NOMO-1 (cell line): ENCODE data around the gene RDH11.

Experiments used
- DNase-seq, 2 experiments: peaks; one replicate each; lab custom pipeline; 2025; ENCODE audit not compliant: unreplicated experiment in 2 of 2; lab: John Stamatoyannopoulos, UW

Gene RDH11

DNA sequence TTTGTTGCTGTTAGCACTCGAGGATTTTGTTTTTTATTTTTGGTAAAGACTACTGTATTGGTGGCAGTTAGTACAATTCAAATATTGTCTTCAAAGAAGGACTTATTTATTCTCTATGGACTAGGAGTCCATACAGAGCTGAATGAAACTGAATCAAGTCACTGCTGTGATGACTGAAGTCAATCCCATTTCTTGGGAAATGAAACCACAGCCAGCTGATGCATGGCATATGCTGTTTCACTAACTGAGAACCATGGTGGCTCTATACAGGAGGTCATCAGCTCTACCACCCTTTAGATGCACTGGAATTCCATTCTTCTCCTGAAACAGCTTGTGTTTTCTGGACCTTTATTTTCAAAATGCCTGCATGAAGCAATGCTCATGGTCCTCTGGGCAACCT lies 43.4 kb downstream of the RDH11 start:
- DNase-seq: no peak

DNA sequence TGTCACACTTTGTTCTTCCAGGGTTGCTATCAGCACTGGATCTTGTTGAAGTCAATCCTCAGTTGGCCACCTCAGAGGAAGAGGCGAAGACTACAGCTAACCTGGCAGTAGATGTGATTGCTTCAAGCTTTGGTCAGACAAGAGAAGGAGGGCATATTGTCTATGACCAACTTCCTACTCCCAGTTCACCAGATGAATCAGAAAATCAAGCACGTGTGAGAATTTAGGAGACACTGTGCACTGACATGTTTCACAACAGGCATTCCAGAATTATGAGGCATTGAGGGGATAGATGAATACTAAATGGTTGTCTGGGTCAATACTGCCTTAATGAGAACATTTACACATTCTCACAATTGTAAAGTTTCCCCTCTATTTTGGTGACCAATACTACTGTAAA lies 44.9 kb downstream of the RDH11 start:
- no peak for DNase-seq

DNA sequence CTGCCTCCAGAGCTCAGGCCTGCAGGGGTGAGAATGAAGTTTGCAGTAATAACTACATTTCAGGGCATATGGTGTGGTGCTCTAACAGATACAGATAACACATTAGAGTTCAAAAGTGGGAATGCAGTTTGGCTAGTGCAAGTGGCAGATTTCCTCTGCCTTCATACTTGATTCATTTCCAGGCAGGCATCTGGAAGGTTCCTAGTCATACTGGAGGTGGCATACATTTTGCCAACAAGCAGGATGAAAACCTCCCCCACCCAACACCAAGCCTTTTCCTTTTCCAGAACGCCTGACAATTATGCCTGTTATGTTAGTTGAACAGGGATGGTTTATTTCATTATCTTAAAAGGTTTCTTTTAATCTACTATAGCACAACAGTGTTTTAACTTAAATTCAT lies 45.4 kb downstream of the RDH11 start:
- no peak for DNase-seq

DNA sequence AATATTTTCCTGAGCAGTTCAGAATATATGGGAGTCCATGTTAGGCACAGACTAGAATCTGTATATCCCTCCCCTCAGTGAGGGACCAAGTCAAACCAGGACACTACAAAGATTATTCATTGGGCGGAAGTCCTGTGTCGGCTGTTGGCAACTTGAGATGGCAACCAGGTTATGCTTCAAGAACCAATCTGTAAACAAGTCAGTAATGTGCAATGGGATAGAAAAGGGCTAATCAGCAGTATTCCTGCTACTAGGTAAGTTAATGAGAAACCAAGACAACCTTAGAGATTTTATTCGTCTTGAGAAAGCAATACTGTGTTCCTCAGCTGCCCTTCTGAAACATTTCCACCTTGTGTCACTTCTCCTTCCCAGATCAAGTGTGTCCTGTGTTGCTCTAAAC lies 49.4 kb downstream of the RDH11 start:
- DNase-seq: no peak

DNA sequence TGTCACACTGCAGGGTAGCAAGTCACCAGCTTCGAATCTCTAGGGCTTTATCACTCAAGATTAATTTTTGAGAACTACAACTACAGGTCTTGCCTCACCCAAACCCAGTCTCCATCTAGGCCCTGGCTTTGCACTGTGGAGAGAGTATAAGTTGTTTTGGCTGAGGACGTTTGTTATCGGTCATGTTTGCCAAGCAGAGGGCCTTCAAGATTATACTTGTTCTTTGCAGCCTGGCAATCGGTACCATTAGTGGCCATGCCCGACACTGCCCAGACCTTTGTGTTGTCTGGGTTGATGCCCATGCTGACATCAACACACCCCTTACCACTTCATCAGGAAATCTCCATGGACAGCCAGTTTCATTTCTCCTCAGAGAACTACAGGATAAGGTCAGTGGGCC lies 50.1 kb downstream of the RDH11 start:
- DNase-seq: no peak

DNA sequence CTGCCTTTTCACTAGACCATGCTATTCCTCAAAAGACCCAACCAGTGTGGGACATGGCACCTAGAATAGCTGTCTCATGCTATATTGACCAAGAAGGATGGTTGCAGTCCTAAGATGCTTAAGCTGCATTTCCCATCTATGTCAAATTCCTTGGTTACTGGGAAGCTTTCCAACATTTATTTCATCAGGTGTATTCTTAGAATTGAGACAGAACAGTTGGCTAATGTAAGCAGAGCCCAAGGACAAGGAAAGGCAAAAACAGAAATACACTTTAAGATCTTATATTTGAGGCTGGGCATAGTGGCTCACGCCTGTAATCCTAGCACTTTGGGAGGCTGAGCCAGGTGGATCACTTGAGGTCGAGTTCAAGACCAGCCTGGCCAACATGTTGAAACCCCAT lies 51.1 kb downstream of the RDH11 start:
- no peak for DNase-seq

DNA sequence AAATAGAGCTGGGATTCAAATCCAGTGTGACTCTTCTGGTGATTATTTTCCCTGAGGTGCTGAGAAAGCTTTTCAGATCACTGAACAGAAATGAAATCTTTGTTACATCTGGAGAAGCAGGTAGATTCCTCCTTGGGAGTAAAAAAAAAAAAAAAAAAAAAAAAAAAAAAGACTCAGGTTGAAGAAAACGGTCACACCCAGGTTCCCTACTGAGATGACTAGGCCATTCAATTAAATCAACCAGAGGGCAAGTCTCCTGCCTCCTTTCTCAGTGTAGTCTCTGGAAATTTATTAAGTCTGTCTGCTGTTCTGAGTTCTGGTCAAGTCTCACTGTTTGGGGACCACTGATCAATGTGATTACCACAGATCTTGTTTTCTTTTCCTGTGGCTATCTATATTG lies 51.9 kb downstream of the RDH11 start:
- DNase-seq: no peak

DNA sequence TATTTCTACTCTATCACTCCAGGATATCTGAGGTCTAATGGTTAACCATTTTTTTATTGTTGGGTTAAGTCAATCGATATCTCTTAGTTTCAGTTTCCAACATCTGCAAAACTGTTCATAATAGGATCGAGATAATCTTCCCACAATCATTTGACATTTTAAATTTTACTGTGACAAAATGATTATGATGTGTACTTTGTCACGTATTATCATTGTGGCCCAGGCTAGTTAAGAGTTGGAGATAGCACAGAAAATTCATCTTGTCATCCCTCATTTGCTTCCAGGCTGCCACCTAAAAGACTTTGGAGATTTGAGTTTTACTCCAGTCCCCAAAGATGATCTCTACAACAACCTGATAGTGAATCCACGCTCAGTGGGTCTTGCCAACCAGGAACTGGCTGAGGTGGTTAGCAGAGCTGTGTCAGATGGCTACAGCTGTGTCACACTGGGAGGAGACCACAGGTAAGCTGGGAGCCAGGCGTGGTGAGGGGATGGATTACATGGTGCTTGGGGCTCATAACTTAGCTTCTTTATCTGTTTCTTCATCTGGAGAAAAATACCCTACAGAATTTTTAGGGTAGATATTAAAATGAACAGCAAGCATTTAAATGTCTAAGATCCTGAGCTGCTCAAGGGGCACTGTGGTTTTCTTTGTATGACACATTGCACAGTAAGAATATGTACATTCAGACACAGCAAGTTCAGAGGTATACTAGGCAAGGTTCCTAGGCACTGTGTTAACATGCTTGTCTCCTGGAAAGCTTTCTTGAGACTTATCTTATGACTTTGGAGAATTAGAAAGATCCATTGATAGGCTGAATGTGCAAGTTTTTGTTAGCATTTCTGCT lies 53.4 kb downstream of the RDH11 start:
- no peak for DNase-seq

DNA sequence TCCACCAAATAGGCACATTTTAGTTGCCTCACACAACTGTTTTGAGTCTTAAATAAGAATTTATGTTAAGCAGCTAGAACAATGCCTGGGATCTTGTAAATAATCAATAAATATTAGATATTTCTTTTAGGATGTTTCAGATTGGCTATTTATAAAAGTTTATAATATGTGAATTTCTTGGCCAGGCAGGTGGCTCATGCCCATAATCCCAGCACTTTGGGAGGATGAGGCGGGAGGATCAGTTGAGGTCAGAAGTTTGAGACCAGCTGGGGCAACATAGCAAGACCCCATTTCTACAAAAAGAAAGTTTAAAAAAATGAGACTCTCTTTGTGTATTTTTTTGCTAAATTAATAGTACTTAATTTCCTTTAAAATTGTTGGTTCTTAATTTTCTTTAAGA lies 54.1 kb downstream of the RDH11 start:
- no peak for DNase-seq

DNA sequence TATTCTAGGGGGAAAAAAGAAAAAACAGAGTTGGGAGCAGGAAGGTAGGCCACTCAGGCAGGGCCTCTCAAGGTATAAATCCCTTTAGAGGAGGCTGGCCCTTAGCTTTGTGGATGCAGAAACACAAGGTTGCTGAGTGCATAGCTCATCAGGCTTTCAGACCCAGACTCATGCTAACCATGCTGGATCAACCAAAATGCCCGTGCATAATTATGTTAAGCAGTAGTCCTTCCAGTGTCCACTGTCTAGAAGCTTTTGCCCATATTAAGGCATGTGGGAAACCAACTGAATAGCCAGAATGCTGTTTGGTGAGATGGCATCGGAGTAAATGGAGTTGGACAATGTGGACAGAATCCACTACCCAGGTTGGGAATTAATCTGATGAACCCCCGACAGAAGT lies 56.9 kb downstream of the RDH11 start:
- no peak for DNase-seq

DNA sequence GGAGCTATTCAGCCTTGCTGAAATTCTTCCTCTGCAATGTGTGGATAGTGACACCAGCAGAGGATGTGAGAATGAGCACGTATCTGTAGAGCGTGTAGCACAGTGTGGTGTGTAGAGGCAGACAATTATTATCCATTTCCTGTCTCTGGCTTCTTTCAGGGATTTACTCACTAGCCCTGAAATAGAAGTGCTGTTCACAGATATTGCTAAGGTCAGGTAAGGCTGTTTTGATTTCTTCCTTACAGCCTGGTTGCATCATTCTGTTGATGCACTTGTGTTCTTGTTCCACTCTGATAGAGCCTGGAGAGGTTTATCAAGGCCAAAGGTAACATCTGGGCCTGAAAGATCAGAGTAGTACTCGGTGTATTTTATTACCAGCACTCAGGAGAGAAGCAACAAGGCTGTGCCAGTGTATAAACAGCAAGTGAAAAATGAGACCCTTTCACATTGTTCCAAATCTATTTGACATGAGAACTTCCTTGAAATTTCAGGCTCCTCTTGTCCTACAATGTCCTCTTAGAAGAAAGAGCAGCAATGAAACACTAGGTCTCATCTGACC lies 59.1 kb downstream of the RDH11 start:
- DNase-seq: no peak

DNA sequence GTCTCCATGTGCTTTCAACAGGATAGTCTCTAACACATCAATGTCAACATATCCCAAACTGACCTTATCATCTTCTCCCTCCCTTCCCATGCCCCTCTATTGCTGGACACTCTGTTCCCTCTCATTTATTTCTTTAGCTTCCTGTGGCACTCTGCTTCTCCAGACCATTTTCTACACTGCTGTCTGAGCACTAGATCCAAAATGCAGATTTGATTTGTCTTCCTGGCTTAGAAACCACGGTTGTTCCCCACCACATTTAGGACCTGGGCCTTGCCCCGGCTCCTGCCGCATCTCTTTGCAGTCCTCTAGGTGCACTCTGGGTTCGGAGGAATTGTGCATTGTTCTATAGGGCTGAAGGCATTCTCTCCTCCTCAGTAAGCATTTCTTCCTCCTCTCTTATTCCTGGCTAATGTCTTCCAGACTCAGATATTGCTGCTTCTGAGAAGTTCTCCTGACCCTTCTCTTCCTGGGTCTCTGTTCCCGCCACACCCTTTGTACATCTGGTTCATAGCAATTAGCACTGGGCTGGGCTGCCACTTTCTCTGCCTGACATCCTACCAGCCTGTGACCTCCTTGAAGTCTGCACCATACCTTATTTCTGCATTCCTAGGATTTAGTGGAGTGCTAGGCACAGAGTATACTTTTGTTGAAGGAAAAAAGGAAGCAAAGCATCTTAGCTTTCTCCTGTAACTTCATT lies 62.0 kb downstream of the RDH11 start:
- no peak for DNase-seq

DNA sequence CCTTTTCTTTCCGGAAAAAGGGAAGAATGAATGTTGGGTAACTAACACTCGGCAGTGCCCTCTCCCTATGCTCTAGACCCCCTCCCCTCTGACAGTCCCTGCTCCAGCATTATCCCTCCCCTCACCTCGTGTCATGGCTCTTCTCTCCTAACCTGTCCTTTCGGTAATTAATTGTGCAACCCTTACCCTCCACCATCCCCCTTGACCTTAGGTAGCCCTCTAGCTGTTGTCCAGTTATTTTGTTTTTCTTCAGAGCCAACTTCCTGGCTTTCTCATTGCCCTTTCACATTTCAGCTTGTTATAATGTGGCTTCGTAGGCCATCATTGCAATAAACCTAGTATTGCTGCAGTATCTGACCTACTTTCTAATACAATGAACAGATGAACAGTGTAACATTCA lies 64.6 kb downstream of the RDH11 start:
- no peak for DNase-seq

DNA sequence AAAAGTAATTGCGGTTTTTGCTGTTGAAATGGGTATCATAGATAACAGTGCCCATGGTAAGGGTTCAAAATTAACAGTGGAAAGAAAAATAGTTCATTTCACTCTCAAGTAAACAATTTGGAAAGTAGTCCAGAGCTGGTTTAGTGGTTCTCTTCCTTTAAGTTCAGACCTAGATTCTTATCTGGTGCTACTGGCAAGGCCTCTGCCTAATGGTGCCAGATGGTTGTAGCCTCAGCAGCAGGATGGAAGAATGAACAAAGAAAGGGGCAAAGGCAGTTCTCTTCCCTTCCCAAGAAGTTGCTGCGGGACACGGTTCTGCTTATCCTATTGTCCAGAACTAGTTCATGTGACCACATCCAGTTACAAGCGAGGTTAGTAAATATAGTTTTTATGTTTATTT lies 65.4 kb downstream of the RDH11 start:
- no peak for DNase-seq

DNA sequence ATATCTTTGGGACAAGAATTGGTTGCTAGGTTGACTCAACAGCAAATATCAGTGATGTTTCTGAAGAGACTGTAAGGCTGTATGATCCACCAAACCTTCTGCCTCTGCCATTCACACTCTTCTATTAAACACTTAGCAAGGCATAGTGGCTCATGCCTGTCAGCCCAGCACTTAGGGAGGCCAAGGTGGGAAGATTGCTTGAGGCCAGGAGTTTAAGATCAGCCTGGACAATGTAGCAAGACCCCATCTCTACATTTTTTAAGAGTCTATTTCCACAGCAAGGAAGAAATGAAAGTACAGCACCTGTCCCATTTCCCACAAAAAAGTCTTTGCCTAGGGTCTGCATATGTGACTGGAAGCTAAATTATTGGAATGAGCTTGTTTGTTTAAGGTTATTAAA lies 68.0 kb downstream of the RDH11 start:
- DNase-seq: no peak
